ENCODE data around the gene PRODH2. TPM values are rescaled to one million over a fixed set of nuclear protein-coding genes. Genes with fewer than 3 reads are reported as not detected.

Gene PRODH2
- total and polyA plus RNA-seq, 2 of the 13 experiments (the other 11 are each of a cell fraction or from before 2014, with no cell fraction given): 86.7 to 118 TPM

- TF ChIP-seq THAP11 (CRISPR knock-in tag; IDR thresholded peaks at IDR 0.05) (peak; percentile 45; the same call in 1 of the 2 replicates), SMAD9 (CRISPR knock-in tag; IDR thresholded peaks at IDR 0.05) (no peak), HMG20B (CRISPR knock-in tag; conservative IDR thresholded peaks at IDR 0.05) (0 out of 2 replicates have a peak, but pooled peaks have one; percentile 9), ZNF839 (CRISPR knock-in tag; IDR thresholded peaks at IDR 0.05; ENCODE audit: borderline replicate concordance) (no peak), ZNF761 (CRISPR knock-in tag; conservative IDR thresholded peaks at IDR 0.05) (no peak), CENPBD1 (CRISPR knock-in tag; IDR thresholded peaks at IDR 0.05; ENCODE audit: borderline replicate concordance, low read depth) (no peak), TFDP2 (CRISPR knock-in tag; IDR thresholded peaks at IDR 0.05) (no peak), YY1 (IDR thresholded peaks at IDR 0.05; ENCODE audit: insufficient read depth, insufficient replicate concordance, low read depth, low read length) (no peak), ZNF460 (CRISPR knock-in tag; IDR thresholded peaks at IDR 0.05; ENCODE audit: borderline replicate concordance) (peak; percentile 94), ZNF414 (CRISPR knock-in tag; IDR thresholded peaks at IDR 0.05) (0 out of 2 replicates have a peak, but pooled peaks have one; percentile 64), ADNP (CRISPR knock-in tag; IDR thresholded peaks at IDR 0.05) (0 out of 2 replicates have a peak, but pooled peaks have one; percentile 30), ZFP1 (CRISPR knock-in tag; IDR thresholded peaks at IDR 0.05) (no peak), ZBTB49 (CRISPR knock-in tag; IDR thresholded peaks at IDR 0.05; ENCODE audit: borderline replicate concordance) (no peak), NFIC (IDR thresholded peaks at IDR 0.05; ENCODE audit: low read length) (no peak), ZNF678 (CRISPR knock-in tag; IDR thresholded peaks at IDR 0.05) (no peak), ERF (CRISPR knock-in tag; IDR thresholded peaks at IDR 0.05) (no peak), REST (IDR thresholded peaks at IDR 0.05; ENCODE audit: borderline replicate concordance in 1 of 2, low read depth in 1 of 2, low read length in 2 of 2) (no peak), KDM2A (CRISPR knock-in tag; IDR thresholded peaks at IDR 0.05; ENCODE audit: borderline replicate concordance, low read depth) (no peak), ZNF430 (CRISPR knock-in tag; IDR thresholded peaks at IDR 0.05) (0 out of 2 replicates have a peak, but pooled peaks have one; percentile 64), ZSCAN25 (CRISPR knock-in tag; IDR thresholded peaks at IDR 0.05) (no peak)
Measured at GRCh38 chr19:35813043-35813890, 622 bp upstream of the PRODH2 start (continued).
